Choroid plexus epithelial cell (primary cell): Measurements from ENCODE around the gene PLCB3.

Experiments
- DNase-seq: peaks from one replicate; pipeline ENCODE4 v3.0.0-alpha.2; 2010; ENCODE audit warnings: low read depth
- H3K4me3 ChIP-seq: 2 replicates; pipeline ENCODE4 v1.5.1; 2011; ENCODE audit warnings: low read depth, mild to moderate bottlenecking, control low read depth, low read length, moderate library complexity
- CTCF ChIP-seq: conservative IDR thresholded peaks from 2 replicates; pipeline ENCODE4 v1.5.1; 2011; ENCODE audit warnings: low read depth, mild to moderate bottlenecking, control low read depth, inconsistent platforms, low read length, moderate library complexity

PLCB3 gene

GRCh38 chr11:64252003-64252872 is 908 bp downstream of the PLCB3 start:
- TF ChIP-seq CTCF: peak; percentile 39
- no peak for DNase-seq
- peak overlapping the region; percentile 63 for H3K4me3 ChIP-seq

DNA sequence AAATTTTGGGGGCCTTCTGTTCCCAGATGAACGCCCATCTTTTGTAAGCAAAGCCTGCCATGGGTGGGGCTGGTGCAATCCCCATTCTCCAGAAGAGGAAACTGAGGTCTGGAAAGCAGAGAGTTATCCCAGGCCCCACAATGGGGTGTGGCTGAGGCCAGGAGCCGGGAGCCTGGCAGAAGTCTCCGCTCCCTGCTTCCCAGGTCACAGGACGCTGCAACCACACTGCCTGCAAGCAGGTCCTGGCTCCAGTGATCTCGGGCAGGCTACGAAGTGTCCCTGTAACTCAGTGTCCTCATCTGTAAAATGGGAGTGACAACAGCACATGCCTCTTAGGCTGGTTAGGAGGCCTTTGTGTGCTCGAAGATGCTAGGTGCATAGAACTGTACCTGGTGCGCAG is 1.7 kb downstream of the PLCB3 start:
- H3K4me3 ChIP-seq: no peak overlapping the region

DNA sequence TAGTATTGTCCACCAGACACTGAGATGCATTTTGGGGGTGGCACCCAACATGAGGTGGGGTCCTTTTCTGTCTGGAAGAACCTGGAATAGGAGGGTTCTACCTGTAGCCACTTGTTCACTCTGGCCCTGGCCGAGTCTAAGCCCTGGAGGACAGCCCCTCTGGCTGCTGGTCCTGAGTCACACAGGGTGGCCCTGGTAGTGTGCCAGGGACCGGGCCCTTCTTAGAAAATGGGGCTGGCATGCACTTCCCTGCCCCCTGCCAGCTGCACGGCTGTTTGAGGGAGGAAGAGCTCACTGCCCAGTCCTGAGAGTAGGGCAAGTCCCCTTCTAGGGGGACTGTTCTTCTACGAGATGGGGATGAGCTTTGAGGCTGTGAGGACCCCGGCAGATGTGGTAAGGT is 2.2 kb downstream of the PLCB3 start:
- TF ChIP-seq CTCF: no peak
- no peak for DNase-seq
- H3K4me3 ChIP-seq: no peak overlapping the region

More for the DNA sequence above, 1.7 kb downstream of the PLCB3 start:
- TF ChIP-seq CTCF: no peak
- DNase-seq: no peak

DNA sequence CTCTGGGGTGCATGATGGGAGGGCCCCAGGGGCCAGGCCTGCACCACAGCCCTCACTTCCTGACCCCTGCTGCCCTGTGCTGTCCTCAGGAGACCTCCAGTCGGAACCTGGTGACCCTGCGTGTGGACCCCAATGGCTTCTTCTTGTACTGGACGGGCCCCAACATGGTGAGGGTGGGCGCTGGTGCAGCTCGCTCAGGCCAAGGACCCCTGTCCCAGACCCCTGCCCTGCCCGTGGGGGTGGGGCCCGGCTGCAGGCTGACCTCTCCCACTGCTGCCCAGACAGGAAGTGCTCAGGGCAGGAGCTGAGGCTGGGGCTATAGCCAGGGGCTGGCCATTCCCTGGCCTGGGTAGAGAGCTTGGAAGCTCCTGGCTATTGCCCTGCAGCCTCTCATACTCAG is 3.0 kb downstream of the PLCB3 start:
- H3K4me3 ChIP-seq: no peak overlapping the region
- no peak for DNase-seq
- TF ChIP-seq CTCF: no peak

- no peak for DNase-seq
Measured at GRCh38 chr11:64255135-64256128, 4.1 kb downstream of the PLCB3 start.

DNA sequence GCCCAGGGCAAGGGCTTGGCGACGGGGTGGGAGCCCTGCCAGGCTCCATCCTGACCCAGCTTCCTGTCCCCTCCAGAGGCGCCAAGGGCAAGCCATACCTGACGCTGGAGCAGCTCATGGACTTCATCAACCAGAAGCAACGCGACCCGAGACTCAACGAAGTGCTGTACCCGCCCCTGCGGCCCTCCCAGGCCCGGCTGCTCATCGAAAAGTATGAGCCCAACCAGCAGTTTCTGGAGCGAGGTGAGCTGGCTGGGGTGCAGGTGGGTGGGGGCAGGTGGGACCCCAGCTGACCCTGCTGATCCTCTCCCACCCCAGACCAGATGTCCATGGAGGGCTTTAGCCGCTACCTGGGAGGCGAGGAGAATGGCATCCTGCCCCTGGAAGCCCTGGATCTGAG is 5.0 kb downstream of the PLCB3 start:
- no peak for DNase-seq
- no peak for TF ChIP-seq CTCF
- H3K4me3 ChIP-seq: no peak overlapping the region

More at GRCh38 chr11:64255135-64256128, 4.1 kb downstream of the PLCB3 start:
- TF ChIP-seq CTCF: no peak
- no peak overlapping the region for H3K4me3 ChIP-seq
